ENCODE measurements around the gene CDC14B.
A peak's percentile ranks its signal among the peaks of the same experiment; 100 is the strongest.
"Not testable (repeated sequence)": the region's sequence is repeated elsewhere in the genome, so short reads cannot be mapped to it uniquely, and the experiment has no call there.

The CDC14B gene

DNA sequence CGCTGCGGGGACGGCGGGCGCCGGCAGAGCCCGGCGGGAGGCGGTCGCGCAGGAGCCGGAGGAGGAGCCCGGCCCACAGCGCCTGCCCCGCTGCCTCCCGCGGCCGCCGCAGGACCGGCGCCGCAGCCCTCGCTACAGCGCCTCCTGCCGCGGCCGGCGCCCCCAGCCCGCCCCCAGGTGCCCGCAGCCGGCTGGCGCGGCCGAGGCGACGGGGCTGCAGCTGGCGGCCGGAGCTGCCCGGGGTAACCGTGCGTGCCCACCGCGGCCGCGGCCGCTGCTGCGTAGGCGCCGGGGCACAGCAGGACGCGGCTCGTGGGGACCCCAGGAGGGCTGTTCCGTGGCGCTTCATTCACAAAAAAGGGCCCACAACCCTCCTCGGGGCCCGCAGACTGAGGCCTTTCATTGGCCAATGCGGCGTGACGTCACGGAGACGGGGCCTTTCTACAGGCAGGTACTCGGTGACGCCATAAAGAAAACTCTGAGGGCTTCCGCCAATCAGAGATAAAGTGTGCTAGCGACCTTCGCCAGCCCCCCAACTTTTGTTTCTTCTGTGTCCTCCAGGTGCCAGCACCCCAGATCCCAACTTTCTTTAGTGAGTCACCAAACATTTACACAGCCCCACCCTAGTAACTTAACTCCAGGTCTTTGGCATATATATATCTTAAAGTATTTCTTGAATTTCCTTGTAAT, at the start of gene CDC14B:
Gene CDC14B (minus strand): TSS at position 353 of the 690 bp plus-strand sequence. CDS start 465 bp downstream, outside the sequence.
- Histone ChIP-seq H3K36me3 (ENCODE audit: insufficient read depth, low read length) (no peaks in the 10 kb centered on the region), H3K27ac (ENCODE audit: low read depth, low read length) (peak within 1 kb of the TSS; percentile 21), H3K9me3 (ENCODE audit: low read length) (no peaks in the 10 kb centered on the region), H3K9ac (ENCODE audit: low read length) (no peak within 1 kb of the TSS), H3K4me1 (ENCODE audit: insufficient read depth, low read length) (peaks cover 5% of the 10 kb centered on the region), H3K27me3 (ENCODE audit: control insufficient read depth in 1 of 2, insufficient read depth in 2 of 2, low read length in 2 of 2) (no peaks in the 10 kb centered on the region), H3K4me3 (ENCODE audit: low read depth in 1 of 2, low read length in 2 of 2) (peak within 1 kb of the TSS; percentile 60 to 67)

DNA sequence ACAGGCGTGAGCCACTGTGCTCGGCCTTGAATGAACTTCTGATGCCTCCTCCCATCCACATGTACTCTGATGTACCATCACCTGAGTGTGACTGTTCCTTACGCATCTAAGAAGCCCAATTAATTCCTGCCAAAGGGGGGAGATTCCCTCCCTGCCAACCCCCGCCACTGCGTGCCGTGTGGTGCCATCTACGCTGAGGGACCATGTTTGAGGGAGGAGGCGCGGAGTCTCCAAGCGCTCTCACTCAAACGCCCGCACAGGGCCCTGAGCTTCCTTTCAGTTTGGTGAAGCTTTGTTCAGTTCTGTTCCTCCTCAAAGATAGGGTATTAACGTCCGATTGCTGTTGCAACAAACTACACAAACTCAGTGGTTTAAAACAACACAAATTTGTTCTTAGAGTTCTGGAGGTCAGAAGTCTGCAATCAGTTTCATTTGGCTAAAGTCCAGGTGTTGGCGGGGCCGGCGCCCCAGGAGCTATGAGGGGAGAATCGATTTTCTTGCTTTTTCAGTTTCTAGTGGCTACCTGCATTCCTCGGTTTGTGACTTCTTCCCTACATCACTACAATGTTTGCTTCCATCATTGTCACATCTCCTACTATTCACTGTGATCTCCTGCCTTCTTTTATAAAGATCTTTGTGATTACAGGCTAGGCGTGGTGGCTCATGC, 49.4 kb upstream of the CDC14B start:
- no peak overlapping the region for H3K4me3 ChIP-seq (ENCODE audit: low read depth in 1 of 2, low read length in 2 of 2)
- H3K9ac ChIP-seq (ENCODE audit: low read length), result no peak overlapping the region
- no peaks in the 10 kb centered on the region for H3K9me3 ChIP-seq (ENCODE audit: low read length)
- no peak overlapping the region for H3K27ac ChIP-seq (ENCODE audit: low read depth, low read length)
- no peaks in the 10 kb centered on the region for H3K36me3 ChIP-seq (ENCODE audit: insufficient read depth, low read length)
- H3K27me3 ChIP-seq (ENCODE audit: control insufficient read depth in 1 of 2, insufficient read depth in 2 of 2, low read length in 2 of 2), result no peaks in the 10 kb centered on the region
- H3K4me1 ChIP-seq (ENCODE audit: insufficient read depth, low read length), result no peaks in the 10 kb centered on the region

DNA sequence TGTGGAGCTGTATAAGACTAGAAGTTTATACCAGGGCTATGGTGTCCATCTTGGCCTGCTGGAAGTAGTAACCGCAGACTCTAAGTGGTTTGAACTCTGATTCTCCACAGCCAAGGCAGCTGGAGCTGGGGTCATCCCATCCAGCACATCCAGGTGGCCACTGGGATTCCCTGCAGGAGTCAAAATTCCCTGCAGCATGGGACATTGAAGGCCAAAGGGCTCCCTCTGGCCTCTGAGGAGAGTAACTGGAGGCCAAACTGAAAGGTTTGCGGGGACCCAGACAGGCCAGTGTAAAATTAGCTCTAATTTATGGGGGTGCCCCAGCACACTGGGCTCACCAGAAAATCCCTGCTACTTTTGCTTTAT, 47.7 kb upstream of the CDC14B start:
- Histone ChIP-seq H3K9ac (ENCODE audit: low read length) (no peak overlapping the region), H3K4me1 (ENCODE audit: insufficient read depth, low read length) (no peaks in the 10 kb centered on the region), H3K27ac (ENCODE audit: low read depth, low read length) (no peak overlapping the region), H3K27me3 (ENCODE audit: control insufficient read depth in 1 of 2, insufficient read depth in 2 of 2, low read length in 2 of 2) (no peaks in the 10 kb centered on the region), H3K36me3 (ENCODE audit: insufficient read depth, low read length) (no peaks in the 10 kb centered on the region), H3K9me3 (ENCODE audit: low read length) (no peaks in the 10 kb centered on the region), H3K4me3 (ENCODE audit: low read depth in 1 of 2, low read length in 2 of 2) (no peak overlapping the region)

DNA sequence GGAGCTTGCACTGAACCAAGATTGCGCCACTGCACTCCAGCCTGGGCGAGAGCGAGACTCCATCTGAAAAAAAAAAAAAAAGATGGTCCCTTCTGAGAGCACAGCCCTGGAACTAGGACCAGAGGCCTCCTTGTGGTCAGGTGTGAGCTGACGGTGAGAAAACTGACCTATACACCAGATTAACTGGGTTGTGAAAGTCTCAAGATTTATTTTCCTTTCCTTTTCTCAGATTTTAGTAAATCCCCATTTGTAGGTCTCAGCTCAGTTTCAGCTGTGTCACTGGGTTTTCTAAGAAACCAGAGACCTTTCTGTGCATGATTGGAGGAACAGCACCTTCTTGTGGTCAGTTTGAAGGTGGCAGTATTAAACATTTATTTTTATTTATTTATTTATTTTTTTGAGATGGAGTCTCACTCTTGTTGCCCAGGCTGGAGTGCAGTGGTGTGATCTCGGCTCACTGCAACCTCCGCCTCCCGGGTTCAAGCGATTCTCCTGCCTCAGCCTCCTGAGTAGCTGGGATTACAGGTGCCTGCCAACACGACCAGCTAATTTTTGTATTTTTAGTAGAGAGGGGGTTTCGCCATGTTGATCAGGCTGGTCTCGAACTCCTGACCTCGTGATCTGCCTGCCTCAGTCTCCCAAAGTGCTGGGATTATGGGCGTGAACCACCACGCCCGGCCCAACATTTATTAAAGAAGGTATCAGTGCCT, 47.2 kb upstream of the CDC14B start:
- not testable (repeated sequence) for H3K27me3 ChIP-seq (ENCODE audit: control insufficient read depth in 1 of 2, insufficient read depth in 2 of 2, low read length in 2 of 2); H3K9ac ChIP-seq (ENCODE audit: low read length); H3K36me3 ChIP-seq (ENCODE audit: insufficient read depth, low read length); H3K4me3 ChIP-seq (ENCODE audit: low read depth in 1 of 2, low read length in 2 of 2); H3K4me1 ChIP-seq (ENCODE audit: insufficient read depth, low read length); H3K27ac ChIP-seq (ENCODE audit: low read depth, low read length); H3K9me3 ChIP-seq (ENCODE audit: low read length)

DNA sequence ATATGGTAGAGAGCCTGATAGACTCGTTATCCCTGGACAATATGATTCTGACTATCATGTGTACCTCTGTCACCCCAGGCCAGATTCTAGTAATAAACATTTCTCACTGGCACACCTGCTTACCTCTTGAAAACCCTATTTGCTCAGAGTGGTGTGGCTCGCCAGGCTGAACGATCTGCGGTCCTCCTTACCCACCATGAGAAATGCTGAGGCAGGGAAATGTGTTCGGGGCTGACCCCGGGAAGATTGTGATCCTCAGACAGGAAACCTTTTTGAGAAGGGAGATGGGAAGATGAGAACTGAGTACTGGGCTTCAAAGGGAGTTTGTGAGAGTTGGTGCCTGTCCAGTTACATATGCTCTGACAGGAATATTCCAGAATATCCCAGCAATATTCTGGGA, 46.1 kb upstream of the CDC14B start:
- Histone ChIP-seq H3K27me3 (ENCODE audit: control insufficient read depth in 1 of 2, insufficient read depth in 2 of 2, low read length in 2 of 2) (no peaks in the 10 kb centered on the region), H3K4me1 (ENCODE audit: insufficient read depth, low read length) (no peaks in the 10 kb centered on the region), H3K9ac (ENCODE audit: low read length) (no peak overlapping the region), H3K36me3 (ENCODE audit: insufficient read depth, low read length) (no peaks in the 10 kb centered on the region), H3K4me3 (ENCODE audit: low read depth in 1 of 2, low read length in 2 of 2) (no peak overlapping the region), H3K27ac (ENCODE audit: low read depth, low read length) (no peak overlapping the region), H3K9me3 (ENCODE audit: low read length) (no peaks in the 10 kb centered on the region)

DNA sequence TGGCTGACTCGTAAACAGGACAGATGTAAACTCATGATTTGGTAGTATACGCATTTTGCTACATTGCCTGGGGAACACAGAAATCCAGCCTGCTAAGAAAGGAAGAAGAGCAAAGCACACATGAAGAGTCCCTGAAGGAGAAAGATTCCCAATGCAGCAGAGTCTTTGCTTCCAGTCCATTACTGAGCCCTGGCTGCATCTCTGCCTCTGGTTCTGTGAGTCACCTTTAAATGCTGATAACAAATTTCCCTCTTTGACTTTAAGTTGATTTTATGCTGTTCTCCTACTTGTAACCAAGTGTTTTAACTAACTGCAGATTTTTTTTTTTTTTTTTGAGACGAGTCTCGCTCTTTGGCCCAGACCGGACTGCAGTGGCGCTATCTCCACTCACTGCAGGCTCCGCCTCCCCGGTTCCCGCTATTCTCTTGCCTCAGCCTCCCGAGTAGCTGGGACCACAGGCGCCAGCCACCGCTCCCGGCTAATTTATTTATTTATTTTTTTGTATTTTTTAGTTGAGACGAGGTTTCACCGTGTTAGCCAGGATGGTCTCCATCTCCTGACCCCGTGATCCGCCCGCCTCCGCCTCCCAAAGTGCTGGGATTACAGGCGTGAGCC, 44.0 kb upstream of the CDC14B start:
- Histone ChIP-seq H3K27ac (ENCODE audit: low read depth, low read length) (no peak overlapping the region), H3K9ac (ENCODE audit: low read length) (no peak overlapping the region), H3K36me3 (ENCODE audit: insufficient read depth, low read length) (no peaks in the 10 kb centered on the region), H3K4me1 (ENCODE audit: insufficient read depth, low read length) (no peaks in the 10 kb centered on the region), H3K9me3 (ENCODE audit: low read length) (no peaks in the 10 kb centered on the region), H3K4me3 (ENCODE audit: low read depth in 1 of 2, low read length in 2 of 2) (no peak overlapping the region), H3K27me3 (ENCODE audit: control insufficient read depth in 1 of 2, insufficient read depth in 2 of 2, low read length in 2 of 2) (no peaks in the 10 kb centered on the region)

DNA sequence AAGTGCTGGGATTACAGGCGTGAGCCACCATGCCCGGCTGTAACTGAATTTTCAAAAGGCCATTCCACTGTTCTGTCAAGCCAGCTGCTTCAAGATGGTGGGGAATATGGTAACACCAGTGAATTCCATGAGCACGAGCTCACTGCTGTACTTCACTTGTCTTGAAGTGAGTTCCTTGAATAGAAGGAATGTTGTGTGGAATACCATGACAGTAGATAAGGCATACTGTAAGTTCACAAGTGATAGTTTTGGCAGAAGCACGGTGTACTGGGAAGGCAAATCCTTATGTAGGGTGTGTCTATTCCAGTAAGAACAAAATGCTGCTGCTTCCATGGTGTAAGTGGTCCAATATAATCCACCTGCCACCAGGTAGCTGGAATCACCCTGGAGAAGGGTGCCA, 42.1 kb upstream of the CDC14B start:
- no peak overlapping the region for H3K4me3 ChIP-seq (ENCODE audit: low read depth in 1 of 2, low read length in 2 of 2)
- H3K9me3 ChIP-seq (ENCODE audit: low read length), result no peaks in the 10 kb centered on the region
- no peaks in the 10 kb centered on the region for H3K27me3 ChIP-seq (ENCODE audit: control insufficient read depth in 1 of 2, insufficient read depth in 2 of 2, low read length in 2 of 2)
- H3K36me3 ChIP-seq (ENCODE audit: insufficient read depth, low read length), result no peaks in the 10 kb centered on the region
- no peaks in the 10 kb centered on the region for H3K4me1 ChIP-seq (ENCODE audit: insufficient read depth, low read length)
- H3K9ac ChIP-seq (ENCODE audit: low read length), result no peak overlapping the region
- no peak overlapping the region for H3K27ac ChIP-seq (ENCODE audit: low read depth, low read length)

DNA sequence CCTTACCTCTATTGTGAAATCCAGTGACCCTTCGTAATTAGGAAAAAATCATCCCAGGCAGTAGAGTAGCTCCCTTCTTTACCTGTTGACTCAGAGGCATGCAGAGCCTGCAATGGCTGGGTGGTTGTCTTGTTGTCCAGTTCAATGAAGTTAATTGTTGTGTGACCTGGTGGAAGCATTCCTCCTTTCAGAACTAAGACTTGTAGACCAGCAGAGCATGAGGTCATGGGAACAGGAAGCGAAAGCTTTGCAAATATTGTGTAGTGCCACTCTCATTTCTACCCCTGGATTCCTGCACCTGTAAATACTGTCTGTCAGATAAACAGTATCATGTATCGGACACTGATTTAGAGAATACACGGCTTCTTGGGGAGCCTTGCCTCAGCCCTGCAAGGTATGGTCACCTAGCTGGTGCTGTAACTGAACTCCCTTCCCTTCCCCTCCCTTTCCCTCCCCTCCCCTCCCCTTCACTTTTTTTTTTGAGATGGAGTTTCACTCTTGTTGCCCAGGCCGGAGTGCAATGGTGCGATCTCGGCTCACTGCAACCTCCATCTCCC, 41.1 kb upstream of the CDC14B start:
- Histone ChIP-seq H3K4me1 (ENCODE audit: insufficient read depth, low read length) (peaks cover 2% of the 10 kb centered on the region), H3K4me3 (ENCODE audit: low read depth in 1 of 2, low read length in 2 of 2) (no peak overlapping the region), H3K36me3 (ENCODE audit: insufficient read depth, low read length) (no peaks in the 10 kb centered on the region), H3K9me3 (ENCODE audit: low read length) (no peaks in the 10 kb centered on the region), H3K27ac (ENCODE audit: low read depth, low read length) (no peak overlapping the region), H3K27me3 (ENCODE audit: control insufficient read depth in 1 of 2, insufficient read depth in 2 of 2, low read length in 2 of 2) (no peaks in the 10 kb centered on the region), H3K9ac (ENCODE audit: low read length) (no peak overlapping the region)

DNA sequence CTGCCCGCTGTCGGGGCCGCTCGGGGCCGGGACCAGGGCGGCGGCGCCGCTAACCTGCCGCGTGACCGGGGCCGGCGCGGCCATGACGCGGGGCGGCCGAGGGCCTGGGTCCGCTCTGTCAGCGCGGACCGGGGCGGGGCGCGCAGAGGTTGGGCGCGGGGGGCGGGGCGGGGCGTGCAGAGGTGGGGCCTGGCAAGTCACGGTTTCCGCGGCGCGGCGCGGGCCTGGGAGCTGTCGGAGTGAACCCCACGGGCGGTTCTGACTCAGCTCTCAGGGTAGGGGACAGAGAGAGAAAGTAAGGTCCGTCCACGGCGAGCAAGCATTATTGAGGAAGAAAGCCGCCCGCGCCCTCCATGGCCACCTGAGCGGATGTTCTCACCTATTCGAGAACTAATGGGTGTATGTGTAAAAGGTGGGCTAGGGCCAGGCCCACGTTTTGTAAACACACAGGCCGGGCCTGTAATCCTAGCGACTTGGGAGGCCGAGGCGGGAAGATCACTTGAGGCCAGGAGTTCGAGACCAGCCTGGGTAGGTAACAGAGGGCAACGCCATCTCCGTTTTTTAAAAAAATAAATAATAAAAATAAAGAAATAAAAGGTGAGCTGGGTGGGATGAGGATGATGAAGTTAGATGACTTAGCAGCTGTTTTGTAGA, 35.7 kb upstream of the CDC14B start, which contains the start of gene PRXL2C:
Gene PRXL2C (minus strand): TSS at position 120 of the 654 bp plus-strand sequence. CDS start 36 bp downstream, at position 84.
- Histone ChIP-seq H3K9me3 (ENCODE audit: low read length) (no peaks in the 10 kb centered on the region), H3K4me1 (ENCODE audit: insufficient read depth, low read length) (peaks cover 11% of the 10 kb centered on the region), H3K9ac (ENCODE audit: low read length) (peak within 1 kb of the TSS; percentile 74), H3K27ac (ENCODE audit: low read depth, low read length) (peak within 1 kb of the TSS; percentile 95), H3K27me3 (ENCODE audit: control insufficient read depth in 1 of 2, insufficient read depth in 2 of 2, low read length in 2 of 2) (no peaks in the 10 kb centered on the region), H3K36me3 (ENCODE audit: insufficient read depth, low read length) (peaks cover 18% of the 10 kb centered on the region), H3K4me3 (ENCODE audit: low read depth in 1 of 2, low read length in 2 of 2) (peak within 1 kb of the TSS; percentile 70 to 79)

DNA sequence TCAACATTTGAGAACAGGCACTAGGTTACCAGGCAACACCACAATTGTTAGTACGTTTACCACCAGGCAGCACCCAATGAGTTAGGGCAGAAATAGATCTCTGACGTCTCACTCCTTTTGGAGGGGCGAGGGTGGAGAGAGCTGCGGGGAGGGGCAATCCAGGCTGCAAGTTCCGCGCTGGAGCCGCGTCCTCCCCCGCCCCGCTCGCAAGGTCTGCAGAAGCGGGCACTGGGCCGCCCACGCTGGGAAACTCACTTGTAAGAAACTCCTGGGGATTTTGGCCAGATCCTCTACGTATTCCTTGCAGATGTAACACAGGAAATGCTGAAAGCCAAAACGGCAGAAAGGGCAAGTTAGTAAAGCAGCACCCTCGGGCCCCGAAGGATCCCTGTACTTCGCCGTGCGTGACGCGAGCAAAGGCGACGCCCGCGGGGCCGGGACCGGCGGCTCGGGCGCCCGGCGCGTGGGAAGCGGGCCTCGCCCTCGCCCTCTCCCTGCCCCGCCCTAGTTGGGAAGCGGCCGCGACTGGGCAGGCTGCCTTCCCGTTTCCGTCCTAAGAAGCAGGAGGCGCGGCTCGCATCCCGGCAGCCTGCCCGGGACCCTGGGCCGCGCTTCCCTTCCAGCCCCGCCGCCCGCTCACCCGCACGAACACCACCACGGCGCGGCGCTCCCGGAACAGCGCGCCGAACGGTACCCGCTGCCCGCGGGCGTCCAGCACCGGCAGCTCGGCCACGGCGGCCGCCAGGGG, 35.0 kb upstream of the CDC14B start:
- Histone ChIP-seq H3K27ac (ENCODE audit: low read depth, low read length) (peak overlapping the region; percentile 89), H3K27me3 (ENCODE audit: control insufficient read depth in 1 of 2, insufficient read depth in 2 of 2, low read length in 2 of 2) (no peaks in the 10 kb centered on the region), H3K9me3 (ENCODE audit: low read length) (no peaks in the 10 kb centered on the region), H3K36me3 (ENCODE audit: insufficient read depth, low read length) (peaks cover 25% of the 10 kb centered on the region), H3K4me1 (ENCODE audit: insufficient read depth, low read length) (peaks cover 11% of the 10 kb centered on the region), H3K9ac (ENCODE audit: low read length) (peak overlapping the region; percentile 9), H3K4me3 (ENCODE audit: low read depth in 1 of 2, low read length in 2 of 2) (peak overlapping the region; percentile 41 to 60)

Data from muscle layer of colon (tissue), 2 donors.